ENCODE measurements around the gene NBEA.

The NBEA gene

DNA sequence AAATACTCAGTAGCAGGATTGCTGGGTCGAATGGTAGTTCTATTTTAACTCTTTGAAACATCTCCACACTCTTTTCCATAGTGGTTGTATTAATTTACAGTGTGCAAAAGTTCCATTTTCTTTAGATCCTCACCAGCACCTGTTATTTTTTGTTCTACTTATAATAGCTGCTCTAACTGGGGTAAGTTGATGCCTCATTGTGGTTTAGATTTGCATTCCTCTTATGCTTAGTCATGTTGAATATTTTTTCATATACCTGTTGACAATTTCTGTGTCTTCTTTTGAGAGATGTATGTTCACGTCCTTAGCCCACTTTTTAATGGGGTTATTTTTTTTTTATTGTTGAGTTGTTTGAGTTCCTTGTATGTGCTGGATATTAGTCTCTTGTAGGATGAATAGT is 144.6 kb downstream of the NBEA start:
- H3K9ac ChIP-seq (ENCODE audit: low read depth, low read length, poor library complexity) = no peak overlapping the region
- no peak overlapping the region for H2BK15ac ChIP-seq (ENCODE audit: low read length)
- no peak overlapping the region for H2AFZ ChIP-seq (ENCODE audit: low read length)
- no peak for DNase-seq (ENCODE audit: low spot score)
- H3K14ac ChIP-seq (ENCODE audit: low read length) = no peak overlapping the region
- no peak overlapping the region for H3K27ac ChIP-seq (replicated peaks; ENCODE audit: low read length)
- H3K79me1 ChIP-seq (ENCODE audit: low read depth, low read length) = no peaks in the 10 kb centered on the region
- no peak overlapping the region for H2BK12ac ChIP-seq (ENCODE audit: low read length)
- H3K4ac ChIP-seq (ENCODE audit: low read length) = no peak overlapping the region
- H3K27me3 ChIP-seq (ENCODE audit: control insufficient read depth in 3 of 3, insufficient read depth in 3 of 3, low read depth in 1 of 3, low read length in 3 of 3) = no peaks in the 10 kb centered on the region
- H3K36me3 ChIP-seq (replicated peaks in 1 of 2; ENCODE audit: control insufficient read depth in 2 of 2, insufficient read depth in 2 of 2, low read length in 2 of 2) = no peaks in the 10 kb centered on the region
- no peak overlapping the region for H4K91ac ChIP-seq (ENCODE audit: low read depth, low read length, poor library complexity)
- no peaks in the 10 kb centered on the region for H3K4me1 ChIP-seq (ENCODE audit: control insufficient read depth in 2 of 2, insufficient read depth in 1 of 2, low read depth in 1 of 2, low read length in 2 of 2)
- no CpG with 5 or more reads among the region's 2 CpGs for WGBS, 2 donors (ENCODE audit: extremely low coverage in 2 of 2, insufficient read length in 2 of 2, insufficient replicate concordance in 1 of 2)
- H3K18ac ChIP-seq (ENCODE audit: low read length) = no peak overlapping the region
- no peak overlapping the region for H3K23ac ChIP-seq (ENCODE audit: low read depth, low read length, poor library complexity)
- H2BK120ac ChIP-seq (ENCODE audit: low read depth, low read length) = no peak overlapping the region
- H4K8ac ChIP-seq (ENCODE audit: low read depth, low read length) = no peak overlapping the region
- H2AK5ac ChIP-seq (ENCODE audit: low read depth, low read length) = no peak overlapping the region
- no peak overlapping the region for H2BK5ac ChIP-seq (ENCODE audit: low read length)
- H3K4me3 ChIP-seq (ENCODE audit: low read length in 2 of 2) = no peak overlapping the region
- no peak overlapping the region for H3K4me2 ChIP-seq (ENCODE audit: insufficient read depth, low read length, poor library complexity, severe bottlenecking)
- H3K9me3 ChIP-seq (replicated peaks in 1 of 2; ENCODE audit: control insufficient read depth in 2 of 2, insufficient read depth in 1 of 2, low read depth in 1 of 2, low read length in 2 of 2) = no peaks in the 10 kb centered on the region

DNA sequence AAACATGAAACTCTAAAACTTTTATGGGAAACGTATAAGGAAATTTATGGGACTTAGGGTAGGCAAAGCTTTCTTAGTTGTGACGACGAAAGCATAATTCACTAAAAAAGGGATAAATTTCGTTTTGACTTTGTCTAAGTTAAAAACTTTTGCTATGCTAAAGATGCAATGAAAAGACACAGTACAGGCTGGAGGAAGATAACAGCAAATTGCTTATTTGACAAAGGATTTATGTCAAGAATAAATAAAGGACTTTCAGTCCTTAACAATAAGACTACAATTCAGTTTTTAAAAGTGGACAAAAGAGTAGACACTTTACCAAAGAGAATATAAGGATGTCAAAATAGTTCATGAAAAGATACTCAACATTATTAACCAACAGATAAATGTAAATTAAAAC is 150.2 kb downstream of the NBEA start:
- WGBS, 2 donors (ENCODE audit: extremely low coverage in 2 of 2, insufficient read length in 2 of 2, insufficient replicate concordance in 1 of 2) = no CpG with 5 or more reads among the region's 4 CpGs
- Histone ChIP-seq H3K23ac (ENCODE audit: low read depth, low read length, poor library complexity) (no peak overlapping the region), H3K18ac (ENCODE audit: low read length) (no peak overlapping the region), H3K4me1 (ENCODE audit: control insufficient read depth in 2 of 2, insufficient read depth in 1 of 2, low read depth in 1 of 2, low read length in 2 of 2) (no peaks in the 10 kb centered on the region), H3K4me2 (ENCODE audit: insufficient read depth, low read length, poor library complexity, severe bottlenecking) (no peak overlapping the region), H3K79me1 (ENCODE audit: low read depth, low read length) (no peaks in the 10 kb centered on the region), H3K4ac (ENCODE audit: low read length) (no peak overlapping the region), H3K27ac (replicated peaks; ENCODE audit: low read length) (no peak overlapping the region), H3K4me3 (ENCODE audit: low read length in 2 of 2) (no peak overlapping the region), H2BK5ac (ENCODE audit: low read length) (no peak overlapping the region), H3K9me3 (replicated peaks in 1 of 2; ENCODE audit: control insufficient read depth in 2 of 2, insufficient read depth in 1 of 2, low read depth in 1 of 2, low read length in 2 of 2) (no peaks in the 10 kb centered on the region), H4K91ac (ENCODE audit: low read depth, low read length, poor library complexity) (no peak overlapping the region), H2BK12ac (ENCODE audit: low read length) (no peak overlapping the region), H3K36me3 (replicated peaks in 1 of 2; ENCODE audit: control insufficient read depth in 2 of 2, insufficient read depth in 2 of 2, low read length in 2 of 2) (no peaks in the 10 kb centered on the region), H3K9ac (ENCODE audit: low read depth, low read length, poor library complexity) (no peak overlapping the region), H2BK120ac (ENCODE audit: low read depth, low read length) (no peak overlapping the region), H4K8ac (ENCODE audit: low read depth, low read length) (no peak overlapping the region), H2AFZ (ENCODE audit: low read length) (no peak overlapping the region), H2AK5ac (ENCODE audit: low read depth, low read length) (no peak overlapping the region), H3K14ac (ENCODE audit: low read length) (no peak overlapping the region), H2BK15ac (ENCODE audit: low read length) (no peak overlapping the region), H3K27me3 (ENCODE audit: control insufficient read depth in 3 of 3, insufficient read depth in 3 of 3, low read depth in 1 of 3, low read length in 3 of 3) (no peaks in the 10 kb centered on the region)
- DNase-seq (ENCODE audit: low spot score) = no peak

DNA sequence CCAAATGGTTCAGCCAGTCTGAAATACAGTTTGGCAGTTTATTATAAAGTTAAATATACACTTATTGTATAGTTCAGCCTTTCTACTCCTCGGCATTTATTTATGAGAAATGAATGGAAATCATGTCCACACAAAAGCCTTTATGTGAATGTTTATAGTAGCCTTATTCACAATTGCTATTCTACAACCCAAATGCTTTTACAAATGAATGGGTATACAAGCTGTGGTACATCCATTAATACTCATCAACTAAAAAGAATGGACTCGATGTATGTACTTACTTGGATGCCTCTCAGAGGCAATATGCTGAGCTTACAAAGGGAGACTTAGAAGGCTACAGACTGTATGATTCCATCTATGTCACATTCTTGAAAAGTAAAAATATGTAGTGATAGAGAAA is 150.7 kb downstream of the NBEA start:
- WGBS, 2 donors (ENCODE audit: extremely low coverage in 2 of 2, insufficient read length in 2 of 2, insufficient replicate concordance in 1 of 2) = no CpG with 5 or more reads among the region's 2 CpGs
- Histone ChIP-seq H2AFZ (ENCODE audit: low read length) (no peak overlapping the region), H3K23ac (ENCODE audit: low read depth, low read length, poor library complexity) (no peak overlapping the region), H3K14ac (ENCODE audit: low read length) (no peak overlapping the region), H2BK120ac (ENCODE audit: low read depth, low read length) (no peak overlapping the region), H3K4me3 (ENCODE audit: low read length in 2 of 2) (no peak overlapping the region), H3K4me1 (ENCODE audit: control insufficient read depth in 2 of 2, insufficient read depth in 1 of 2, low read depth in 1 of 2, low read length in 2 of 2) (no peaks in the 10 kb centered on the region), H3K27ac (replicated peaks; ENCODE audit: low read length) (no peak overlapping the region), H2BK12ac (ENCODE audit: low read length) (no peak overlapping the region), H2BK15ac (ENCODE audit: low read length) (no peak overlapping the region), H3K18ac (ENCODE audit: low read length) (no peak overlapping the region), H2AK5ac (ENCODE audit: low read depth, low read length) (no peak overlapping the region), H3K9ac (ENCODE audit: low read depth, low read length, poor library complexity) (no peak overlapping the region), H4K8ac (ENCODE audit: low read depth, low read length) (no peak overlapping the region), H3K27me3 (ENCODE audit: control insufficient read depth in 3 of 3, insufficient read depth in 3 of 3, low read depth in 1 of 3, low read length in 3 of 3) (no peaks in the 10 kb centered on the region), H3K9me3 (replicated peaks in 1 of 2; ENCODE audit: control insufficient read depth in 2 of 2, insufficient read depth in 1 of 2, low read depth in 1 of 2, low read length in 2 of 2) (no peaks in the 10 kb centered on the region), H3K4me2 (ENCODE audit: insufficient read depth, low read length, poor library complexity, severe bottlenecking) (no peak overlapping the region), H2BK5ac (ENCODE audit: low read length) (no peak overlapping the region), H3K36me3 (replicated peaks in 1 of 2; ENCODE audit: control insufficient read depth in 2 of 2, insufficient read depth in 2 of 2, low read length in 2 of 2) (no peaks in the 10 kb centered on the region), H4K91ac (ENCODE audit: low read depth, low read length, poor library complexity) (no peak overlapping the region), H3K79me1 (ENCODE audit: low read depth, low read length) (no peaks in the 10 kb centered on the region), H3K4ac (ENCODE audit: low read length) (no peak overlapping the region)
- no peak for DNase-seq (ENCODE audit: low spot score)

DNA sequence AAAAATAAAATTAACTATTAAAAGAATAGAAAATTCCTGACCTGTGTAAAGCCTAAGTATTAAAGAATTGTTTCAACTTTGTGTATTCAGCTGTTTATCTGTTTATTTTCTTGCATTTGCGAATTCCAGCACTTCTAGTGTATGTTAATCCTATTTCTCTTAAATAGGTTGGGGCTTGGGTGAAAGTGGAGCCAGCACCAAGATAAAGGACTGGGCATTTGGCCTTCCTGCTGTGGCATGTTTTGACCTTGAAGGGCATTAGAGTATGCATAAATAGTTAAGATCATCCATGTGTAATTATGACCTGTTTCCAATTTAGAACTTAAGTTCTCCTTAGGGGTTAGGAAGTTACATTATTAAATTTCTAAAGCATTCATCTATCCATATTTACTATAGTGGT is 151.3 kb downstream of the NBEA start:
- no peaks in the 10 kb centered on the region for H3K27me3 ChIP-seq (ENCODE audit: control insufficient read depth in 3 of 3, insufficient read depth in 3 of 3, low read depth in 1 of 3, low read length in 3 of 3)
- no peak overlapping the region for H3K9ac ChIP-seq (ENCODE audit: low read depth, low read length, poor library complexity)
- no peak overlapping the region for H4K91ac ChIP-seq (ENCODE audit: low read depth, low read length, poor library complexity)
- no peak overlapping the region for H2AFZ ChIP-seq (ENCODE audit: low read length)
- no peak overlapping the region for H3K4ac ChIP-seq (ENCODE audit: low read length)
- no peak overlapping the region for H4K8ac ChIP-seq (ENCODE audit: low read depth, low read length)
- no peak for DNase-seq (ENCODE audit: low spot score)
- no peak overlapping the region for H3K18ac ChIP-seq (ENCODE audit: low read length)
- H2BK15ac ChIP-seq (ENCODE audit: low read length) = no peak overlapping the region
- no peak overlapping the region for H2AK5ac ChIP-seq (ENCODE audit: low read depth, low read length)
- H3K14ac ChIP-seq (ENCODE audit: low read length) = no peak overlapping the region
- no CpG with 5 or more reads among the region's 1 CpG for whole genome bisulfite sequencing, 2 donors (ENCODE audit: extremely low coverage in 2 of 2, insufficient read length in 2 of 2, insufficient replicate concordance in 1 of 2)
- H2BK5ac ChIP-seq (ENCODE audit: low read length) = no peak overlapping the region
- no peak overlapping the region for H3K4me2 ChIP-seq (ENCODE audit: insufficient read depth, low read length, poor library complexity, severe bottlenecking)
- H3K27ac ChIP-seq (replicated peaks; ENCODE audit: low read length) = no peak overlapping the region
- H2BK12ac ChIP-seq (ENCODE audit: low read length) = no peak overlapping the region
- no peaks in the 10 kb centered on the region for H3K4me1 ChIP-seq (ENCODE audit: control insufficient read depth in 2 of 2, insufficient read depth in 1 of 2, low read depth in 1 of 2, low read length in 2 of 2)
- H3K4me3 ChIP-seq (ENCODE audit: low read length in 2 of 2) = no peak overlapping the region
- H3K9me3 ChIP-seq (replicated peaks in 1 of 2; ENCODE audit: control insufficient read depth in 2 of 2, insufficient read depth in 1 of 2, low read depth in 1 of 2, low read length in 2 of 2) = no peaks in the 10 kb centered on the region
- H3K79me1 ChIP-seq (ENCODE audit: low read depth, low read length) = no peaks in the 10 kb centered on the region
- no peak overlapping the region for H3K23ac ChIP-seq (ENCODE audit: low read depth, low read length, poor library complexity)
- no peak overlapping the region for H2BK120ac ChIP-seq (ENCODE audit: low read depth, low read length)
- H3K36me3 ChIP-seq (replicated peaks in 1 of 2; ENCODE audit: control insufficient read depth in 2 of 2, insufficient read depth in 2 of 2, low read length in 2 of 2) = no peaks in the 10 kb centered on the region
